PFSK-1 (cell line): ENCODE data around the gene STIL.

Experiments
- FOXP2 ChIP-seq: optimal IDR thresholded peaks from 2 replicates; pipeline ENCODE3; 2011; ENCODE audit warnings: borderline replicate concordance, control low read depth, inconsistent platforms; ENCODE audit not compliant: insufficient read depth; ENCODE audit errors: extremely low read length, extremely low read depth
- POLR2AphosphoS5 ChIP-seq: IDR thresholded peaks from 2 replicates; pipeline ENCODE4 v1.6.1; 2012; ENCODE audit warnings: low read depth, mild to moderate bottlenecking, control low read depth, low read length, moderate library complexity
- SIN3A ChIP-seq: IDR thresholded peaks from 2 replicates; pipeline ENCODE4 v1.6.1; 2012; ENCODE audit warnings: mild to moderate bottlenecking, low read length, moderate library complexity, borderline replicate concordance; ENCODE audit not compliant: insufficient read depth
- TAF1 ChIP-seq: IDR thresholded peaks from 2 replicates; pipeline ENCODE4 v1.6.1; 2012; ENCODE audit warnings: low read length, control low read depth, borderline replicate concordance; ENCODE audit not compliant: insufficient read depth
- TF ChIP-seq, protein P1 (sequence below), 2 experiments: IDR thresholded peaks; 2 replicates each; pipeline versions ENCODE4 v1.6.1 to v1.8.0; 2011 to 2012; ENCODE audit warnings: low read depth in 2 of 2, low read length in 2 of 2, control low read depth in 1 of 2, inconsistent platforms in 1 of 2, mild to moderate bottlenecking in 1 of 2, moderate library complexity in 1 of 2; ENCODE audit not compliant: insufficient read depth in 1 of 2

STIL gene

DNA sequence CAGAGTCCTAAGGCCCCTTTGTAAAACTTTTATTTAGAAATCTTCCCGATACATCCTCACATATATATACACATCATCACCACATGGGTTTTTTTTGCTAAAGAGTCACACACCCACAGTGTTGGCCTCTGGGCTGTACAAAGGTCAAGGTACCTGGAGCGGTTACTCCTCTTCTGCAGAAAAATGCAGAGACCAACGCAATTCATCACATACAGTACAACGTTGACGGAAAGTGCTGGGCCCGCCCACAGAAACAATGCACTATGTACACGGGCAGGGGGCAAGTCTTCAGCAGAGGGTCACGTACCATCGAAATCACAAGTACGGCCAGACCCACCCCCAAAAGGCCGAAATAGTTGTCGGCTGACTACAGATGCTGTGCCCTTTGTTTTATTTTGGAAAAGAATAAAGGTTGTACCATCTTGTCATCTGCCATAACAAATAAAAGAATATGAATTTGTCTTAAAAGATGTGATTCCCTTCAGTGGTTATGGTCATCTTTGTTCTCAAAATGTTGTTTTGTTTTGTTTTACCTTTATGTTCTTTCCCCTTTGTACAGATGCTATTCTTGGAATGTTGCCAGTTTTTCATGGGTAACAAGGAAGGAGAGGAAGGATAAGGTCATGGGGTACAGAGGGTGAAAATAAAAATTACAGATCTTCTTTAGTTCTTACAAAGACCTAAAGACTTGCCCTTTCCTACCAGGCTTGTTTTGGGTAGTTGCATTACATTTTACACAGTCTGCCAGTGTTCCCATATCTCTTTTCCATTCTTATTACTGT, 97.5 kb downstream of the STIL start:
- TF ChIP-seq TAF1 (no peak), POLR2AphosphoS5 (no peak), SIN3A (no peak), FOXP2 (no peak)
- TF ChIP-seq, protein P1, sequence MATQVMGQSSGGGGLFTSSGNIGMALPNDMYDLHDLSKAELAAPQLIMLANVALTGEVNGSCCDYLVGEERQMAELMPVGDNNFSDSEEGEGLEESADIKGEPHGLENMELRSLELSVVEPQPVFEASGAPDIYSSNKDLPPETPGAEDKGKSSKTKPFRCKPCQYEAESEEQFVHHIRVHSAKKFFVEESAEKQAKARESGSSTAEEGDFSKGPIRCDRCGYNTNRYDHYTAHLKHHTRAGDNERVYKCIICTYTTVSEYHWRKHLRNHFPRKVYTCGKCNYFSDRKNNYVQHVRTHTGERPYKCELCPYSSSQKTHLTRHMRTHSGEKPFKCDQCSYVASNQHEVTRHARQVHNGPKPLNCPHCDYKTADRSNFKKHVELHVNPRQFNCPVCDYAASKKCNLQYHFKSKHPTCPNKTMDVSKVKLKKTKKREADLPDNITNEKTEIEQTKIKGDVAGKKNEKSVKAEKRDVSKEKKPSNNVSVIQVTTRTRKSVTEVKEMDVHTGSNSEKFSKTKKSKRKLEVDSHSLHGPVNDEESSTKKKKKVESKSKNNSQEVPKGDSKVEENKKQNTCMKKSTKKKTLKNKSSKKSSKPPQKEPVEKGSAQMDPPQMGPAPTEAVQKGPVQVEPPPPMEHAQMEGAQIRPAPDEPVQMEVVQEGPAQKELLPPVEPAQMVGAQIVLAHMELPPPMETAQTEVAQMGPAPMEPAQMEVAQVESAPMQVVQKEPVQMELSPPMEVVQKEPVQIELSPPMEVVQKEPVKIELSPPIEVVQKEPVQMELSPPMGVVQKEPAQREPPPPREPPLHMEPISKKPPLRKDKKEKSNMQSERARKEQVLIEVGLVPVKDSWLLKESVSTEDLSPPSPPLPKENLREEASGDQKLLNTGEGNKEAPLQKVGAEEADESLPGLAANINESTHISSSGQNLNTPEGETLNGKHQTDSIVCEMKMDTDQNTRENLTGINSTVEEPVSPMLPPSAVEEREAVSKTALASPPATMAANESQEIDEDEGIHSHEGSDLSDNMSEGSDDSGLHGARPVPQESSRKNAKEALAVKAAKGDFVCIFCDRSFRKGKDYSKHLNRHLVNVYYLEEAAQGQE (IDR thresholded peaks at IDR 0.05; ENCODE audit: insufficient read depth in 1 of 2, low read depth in 2 of 2, low read length in 2 of 2) = no peak

DNA sequence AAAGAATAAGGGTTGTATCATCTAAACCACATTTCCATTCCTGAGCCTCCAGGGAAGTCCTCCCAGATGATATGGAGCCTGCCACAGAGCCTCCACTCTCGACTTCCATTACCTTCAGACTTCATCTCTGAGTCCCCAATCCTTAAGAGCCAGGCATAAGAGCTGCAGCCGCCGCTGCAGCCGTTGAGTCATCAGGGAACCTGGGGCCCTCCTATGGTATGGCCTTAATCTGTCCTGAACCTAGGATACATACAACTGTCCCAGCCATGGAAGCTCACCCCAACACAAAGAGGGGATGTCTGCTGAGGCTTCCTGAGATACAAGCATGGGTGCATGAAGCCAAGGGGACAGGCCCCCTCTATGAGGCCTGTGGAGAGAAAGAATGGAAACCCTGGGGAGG, 98.2 kb downstream of the STIL start:
- no peak for TF ChIP-seq SIN3A
- TF ChIP-seq, protein P1 (IDR thresholded peaks at IDR 0.05; ENCODE audit: insufficient read depth in 1 of 2, low read depth in 2 of 2, low read length in 2 of 2) = no peak
- no peak for TF ChIP-seq POLR2AphosphoS5
- TF ChIP-seq TAF1 = no peak
- no peak for TF ChIP-seq FOXP2

DNA sequence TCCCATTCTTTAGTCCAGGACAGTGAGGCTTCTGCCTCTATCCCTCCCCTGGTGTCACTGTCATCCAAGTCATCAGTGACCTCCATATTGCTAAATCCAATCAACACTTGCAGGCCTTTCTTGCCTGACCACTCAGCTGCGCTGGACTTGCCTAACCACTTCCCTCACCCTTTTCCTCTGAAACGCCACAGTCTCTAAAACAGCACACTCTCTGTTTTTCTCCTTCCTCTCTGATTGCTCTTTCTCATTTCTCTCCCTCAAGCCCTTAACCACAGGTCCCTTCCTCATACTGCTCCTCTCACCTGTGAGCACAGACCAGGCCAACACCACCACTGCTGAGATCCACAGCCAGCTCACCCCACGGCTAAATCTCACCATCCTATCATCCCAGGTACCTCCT, 99.4 kb downstream of the STIL start:
- no peak for TF ChIP-seq FOXP2

- no peak for TF ChIP-seq FOXP2
- no peak for TF ChIP-seq POLR2AphosphoS5
- no peak for TF ChIP-seq SIN3A
- TF ChIP-seq, protein P1 (IDR thresholded peaks at IDR 0.05; ENCODE audit: insufficient read depth in 1 of 2, low read depth in 2 of 2, low read length in 2 of 2) = no peak
- TF ChIP-seq TAF1 = no peak
These were observed 100.5 kb downstream of the STIL start for GRCh38 chr1:47213230-47213963.

DNA sequence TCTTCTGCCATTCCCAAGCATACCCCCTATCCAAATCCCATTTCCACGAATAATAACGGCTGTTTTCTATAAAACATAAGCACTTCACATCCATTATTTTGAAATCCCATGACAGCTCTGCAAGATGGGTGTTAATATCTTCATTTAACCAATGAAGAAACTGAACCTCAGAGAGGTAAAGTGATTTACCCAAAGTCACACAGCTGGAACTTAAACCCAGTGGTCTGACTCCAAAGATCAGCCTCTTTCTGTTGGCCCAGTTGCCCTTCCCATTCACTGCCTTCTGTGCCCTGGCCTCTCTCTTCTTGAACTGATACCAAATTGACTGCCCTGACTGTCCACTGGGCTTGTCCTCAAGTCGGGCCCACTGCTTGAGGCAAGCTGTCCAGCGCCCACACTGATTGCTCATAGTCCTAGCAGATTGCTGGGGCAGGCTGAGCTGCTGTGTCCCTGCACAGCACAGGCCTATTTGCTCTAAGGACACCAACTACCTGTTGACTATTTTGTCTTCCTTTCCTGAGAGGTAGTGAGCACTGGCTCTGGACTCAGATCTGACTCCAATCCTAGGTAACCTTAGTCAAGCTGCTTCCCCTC, 101.2 kb downstream of the STIL start:
- TF ChIP-seq SIN3A = no peak
- TF ChIP-seq TAF1 = no peak
- TF ChIP-seq POLR2AphosphoS5 = no peak
- TF ChIP-seq, protein P1 (IDR thresholded peaks at IDR 0.05; ENCODE audit: insufficient read depth in 1 of 2, low read depth in 2 of 2, low read length in 2 of 2) = no peak
- no peak for TF ChIP-seq FOXP2
